ENCODE data around the gene AGPAT3.
"Not testable (repeated sequence)": the region's sequence is repeated elsewhere in the genome, so short reads cannot be mapped to it uniquely, and the experiment has no call there.

Gene AGPAT3

DNA sequence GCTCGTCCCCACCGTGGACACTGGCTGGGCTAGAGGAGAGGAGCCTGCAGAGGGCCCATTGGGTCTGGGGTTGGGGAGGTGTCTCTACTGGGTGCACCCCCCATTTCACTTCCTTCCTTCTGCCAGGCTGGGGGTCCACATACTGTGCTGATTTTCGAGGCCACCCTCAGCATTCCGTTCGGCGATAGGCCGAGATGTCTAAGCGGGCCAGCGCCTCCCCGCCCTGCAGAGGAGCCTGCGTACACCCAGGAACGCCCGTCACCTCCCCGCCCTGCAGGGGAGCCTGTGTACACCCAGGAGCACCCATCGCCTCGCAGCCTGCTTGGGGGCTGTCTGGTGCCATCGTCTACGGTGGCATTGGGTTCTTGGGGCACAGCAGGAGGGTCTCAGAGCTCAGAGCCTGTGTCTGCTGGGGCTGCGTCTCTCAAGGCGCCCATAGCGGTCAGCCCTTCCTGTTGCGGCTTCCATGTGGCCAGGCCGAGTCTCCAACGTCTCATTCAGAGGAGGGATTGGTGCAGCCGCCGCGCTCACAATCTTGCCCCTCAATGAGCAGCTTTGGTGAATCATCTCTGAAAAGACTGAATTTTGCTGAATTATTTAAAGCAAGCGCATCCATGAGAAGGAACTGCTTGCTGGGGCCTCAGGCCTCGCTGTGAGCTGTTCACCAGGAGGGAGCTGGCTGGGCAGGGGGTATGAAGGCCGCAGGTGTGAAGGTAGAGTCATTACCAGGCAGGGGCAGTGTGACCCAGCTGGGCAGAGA, 30.7 kb upstream of the AGPAT3 start:
- DNase-seq (ENCODE audit: low spot score), result no peak

DNA sequence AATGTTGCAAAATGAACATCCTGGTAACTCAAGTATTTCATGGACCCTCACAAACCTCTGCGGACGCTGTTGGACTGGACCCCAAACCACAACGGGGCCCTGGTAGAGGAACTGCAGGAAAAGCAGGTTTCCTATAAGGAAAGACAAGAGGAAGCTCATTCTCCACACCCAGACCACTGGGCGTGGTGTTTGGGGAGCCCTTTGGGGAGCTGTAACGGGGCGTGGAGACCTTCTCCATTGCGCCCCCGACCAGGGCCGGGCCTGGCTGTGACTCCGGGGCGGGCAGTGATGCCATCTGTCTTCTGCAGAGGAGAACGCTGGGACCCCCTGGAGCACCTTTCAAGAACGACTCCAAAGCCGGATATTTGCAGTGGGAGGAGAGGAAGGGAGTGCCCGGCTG, 30.0 kb upstream of the AGPAT3 start:
- no peak for DNase-seq (ENCODE audit: low spot score)

DNA sequence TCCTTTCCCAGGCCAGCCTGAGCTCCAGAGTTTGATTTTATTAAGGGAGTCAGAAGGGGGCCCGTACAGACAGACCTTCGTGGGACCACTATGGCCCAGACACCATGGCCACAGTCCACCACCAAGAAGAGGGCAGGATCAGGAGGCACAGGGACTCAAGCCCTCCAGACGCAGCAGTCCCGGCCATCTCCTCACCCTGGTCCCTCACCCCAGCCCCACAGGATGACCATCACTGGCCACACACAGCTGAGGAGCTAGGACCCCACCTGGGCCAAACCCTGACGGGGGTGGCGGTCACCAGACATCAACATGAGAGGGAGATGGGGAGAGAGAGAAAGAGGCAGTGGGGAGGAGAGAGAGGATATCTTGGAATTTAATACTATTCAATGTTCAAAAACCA, 29.2 kb upstream of the AGPAT3 start:
- no peak for DNase-seq (ENCODE audit: low spot score)

DNA sequence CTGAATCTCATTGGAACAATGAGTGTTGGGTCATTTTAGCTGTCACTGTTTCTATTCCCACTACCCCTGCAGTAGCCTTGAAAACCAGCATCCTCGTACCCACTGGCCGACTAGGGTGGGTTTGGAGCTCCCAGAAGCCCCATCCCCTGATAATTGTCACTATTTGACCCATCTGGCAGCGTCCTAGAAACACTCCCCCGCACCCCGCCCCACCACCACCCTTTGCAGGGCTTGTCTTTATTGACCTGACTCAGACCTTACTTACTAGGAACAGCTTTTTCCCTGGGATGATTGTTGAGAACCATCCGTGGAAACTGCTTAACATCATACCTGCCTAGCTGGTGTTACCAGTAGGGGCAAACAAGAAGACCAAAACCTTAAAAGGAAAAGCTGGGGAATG, 28.4 kb upstream of the AGPAT3 start:
- DNase-seq (ENCODE audit: low spot score), result no peak

DNA sequence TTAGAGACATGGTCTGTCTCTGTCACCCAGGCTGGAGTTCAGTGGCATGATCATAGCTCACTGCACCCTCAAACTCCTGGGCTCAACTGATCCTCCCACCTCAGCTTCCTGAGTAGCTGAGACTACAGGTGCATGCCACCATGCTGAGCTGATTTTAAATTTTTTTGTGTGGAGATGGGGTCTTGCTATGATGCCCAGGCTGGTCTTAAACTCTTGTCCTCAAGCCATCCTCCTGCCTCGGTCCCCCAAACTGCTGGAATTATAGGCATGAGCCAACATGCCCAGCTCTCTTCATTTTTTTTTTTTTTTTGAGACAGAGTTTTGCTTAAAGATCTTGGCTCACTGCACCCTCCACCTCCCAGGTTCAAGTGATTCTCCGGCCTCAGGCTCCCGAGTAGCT, 24.8 kb upstream of the AGPAT3 start:
- no peak for DNase-seq (ENCODE audit: low spot score)

DNA sequence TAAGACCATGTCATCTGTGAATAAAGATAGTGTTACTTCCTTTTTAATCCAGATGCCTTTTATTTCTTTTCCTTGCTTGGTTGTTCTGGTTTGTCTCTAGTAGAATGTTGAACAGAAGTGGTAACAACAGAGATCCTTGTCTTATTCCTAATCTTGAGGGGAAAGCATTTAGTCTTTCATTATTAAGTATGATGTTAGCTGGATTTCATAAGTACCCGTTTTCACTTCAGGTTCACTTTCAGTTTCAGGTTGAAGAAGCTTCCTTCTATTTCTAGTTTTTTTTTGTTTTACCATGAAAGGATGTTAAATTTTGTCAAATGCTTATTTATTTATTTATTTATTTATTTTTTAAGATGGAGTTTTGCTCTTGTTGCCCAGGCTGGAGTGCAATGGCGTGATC, 22.3 kb upstream of the AGPAT3 start:
- DNase-seq (ENCODE audit: low spot score), result no peak

DNA sequence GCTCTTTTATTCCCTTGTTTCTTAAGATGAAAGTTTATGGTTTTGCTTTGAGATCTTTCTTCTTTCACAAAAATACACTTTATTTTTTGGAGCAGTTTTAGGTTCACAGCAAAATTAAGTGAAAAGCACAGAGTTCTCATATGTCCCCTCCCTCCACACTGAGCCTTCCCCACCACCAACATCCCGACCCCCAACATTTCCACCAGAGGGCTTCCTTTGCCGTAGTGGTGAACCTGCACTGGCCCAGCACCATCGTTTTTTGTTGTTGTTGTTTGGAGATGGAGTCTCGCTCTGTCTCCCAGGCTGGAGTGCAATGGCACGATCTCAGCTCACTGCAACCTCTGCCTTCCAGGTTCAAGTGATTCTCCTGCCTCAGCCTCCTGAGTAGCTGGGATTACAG, 20.1 kb upstream of the AGPAT3 start:
- DNase-seq (ENCODE audit: low spot score), result not testable (repeated sequence)

DNA sequence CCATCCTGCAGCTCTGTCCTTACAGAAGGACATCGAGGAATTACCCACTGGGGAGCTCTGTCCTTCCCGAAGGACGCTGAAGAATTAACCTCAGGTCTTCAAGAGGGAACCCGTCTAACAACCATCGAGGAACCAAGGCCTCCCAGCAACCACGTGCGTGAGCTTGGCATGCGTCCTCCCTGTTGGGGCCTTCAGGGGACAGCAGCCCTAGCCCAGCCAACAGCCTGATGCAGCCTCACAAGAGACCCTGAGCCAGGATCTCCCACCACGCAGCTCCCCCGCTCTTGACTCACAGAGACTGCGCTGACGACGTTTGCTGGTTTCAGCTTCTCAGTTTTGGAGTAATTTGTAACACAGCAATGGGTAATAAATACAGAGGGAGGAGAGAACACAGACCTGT, 19.6 kb upstream of the AGPAT3 start:
- no peak for DNase-seq (ENCODE audit: low spot score)

DNA sequence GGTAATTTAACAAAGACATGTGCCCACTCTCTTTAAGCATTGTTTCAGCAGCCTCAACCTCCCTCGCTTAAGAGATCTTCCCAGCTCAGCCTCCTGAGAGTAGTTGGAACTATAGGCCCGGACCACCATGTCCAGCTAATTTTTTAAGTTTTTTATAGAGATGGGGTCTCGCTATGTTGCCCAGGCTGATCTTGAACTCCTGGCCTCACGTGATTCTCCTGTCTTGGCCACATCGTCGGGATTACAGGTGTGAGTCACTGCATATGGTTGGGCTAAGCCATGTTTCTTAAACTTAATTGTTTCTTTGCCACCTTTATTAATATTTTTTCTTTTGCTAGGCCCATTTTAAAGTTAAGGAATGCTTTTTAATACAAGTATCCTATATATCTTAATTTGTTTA, 18.6 kb upstream of the AGPAT3 start:
- DNase-seq (ENCODE audit: low spot score), result no peak

DNA sequence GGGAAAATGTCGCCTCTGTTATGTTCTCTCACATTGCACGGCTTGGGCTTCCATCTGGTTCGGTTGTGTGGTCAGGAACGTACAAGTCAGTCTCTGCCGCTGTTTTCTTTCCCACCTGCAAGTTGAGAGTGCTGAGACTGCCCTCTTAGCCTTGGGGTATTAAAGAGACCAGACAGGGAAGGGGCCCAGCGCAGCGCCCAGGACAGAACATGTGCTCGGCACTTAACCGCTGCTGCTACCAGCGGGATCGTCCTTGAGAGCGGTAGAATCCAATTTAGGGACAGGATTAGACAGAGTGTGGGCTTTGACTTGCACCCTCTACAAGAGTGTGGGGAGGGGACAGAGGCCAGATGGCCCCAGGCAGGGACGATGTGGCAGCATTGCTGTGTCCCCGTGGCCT, 17.7 kb upstream of the AGPAT3 start:
- DNase-seq (ENCODE audit: low spot score), result no peak

DNA sequence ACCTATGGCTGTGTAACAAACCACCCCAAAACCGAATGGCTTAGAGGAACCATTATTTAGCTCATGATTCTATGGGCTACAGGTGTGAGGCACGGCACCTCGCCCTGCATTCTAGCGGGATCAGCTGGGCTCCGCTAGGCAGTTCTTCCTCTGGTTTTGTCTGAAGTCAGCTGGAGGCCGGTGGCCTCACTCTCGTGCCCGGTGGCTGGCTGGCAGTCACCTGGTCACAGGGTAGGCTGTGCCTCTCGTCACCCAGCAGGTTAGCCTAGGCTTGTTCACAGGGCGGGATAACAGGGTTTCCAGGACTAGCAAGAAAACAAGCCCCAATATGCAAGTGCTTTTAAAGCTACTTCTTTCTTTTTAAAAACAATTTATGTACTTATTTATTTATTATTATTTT, 16.3 kb upstream of the AGPAT3 start:
- no peak for DNase-seq (ENCODE audit: low spot score)

DNA sequence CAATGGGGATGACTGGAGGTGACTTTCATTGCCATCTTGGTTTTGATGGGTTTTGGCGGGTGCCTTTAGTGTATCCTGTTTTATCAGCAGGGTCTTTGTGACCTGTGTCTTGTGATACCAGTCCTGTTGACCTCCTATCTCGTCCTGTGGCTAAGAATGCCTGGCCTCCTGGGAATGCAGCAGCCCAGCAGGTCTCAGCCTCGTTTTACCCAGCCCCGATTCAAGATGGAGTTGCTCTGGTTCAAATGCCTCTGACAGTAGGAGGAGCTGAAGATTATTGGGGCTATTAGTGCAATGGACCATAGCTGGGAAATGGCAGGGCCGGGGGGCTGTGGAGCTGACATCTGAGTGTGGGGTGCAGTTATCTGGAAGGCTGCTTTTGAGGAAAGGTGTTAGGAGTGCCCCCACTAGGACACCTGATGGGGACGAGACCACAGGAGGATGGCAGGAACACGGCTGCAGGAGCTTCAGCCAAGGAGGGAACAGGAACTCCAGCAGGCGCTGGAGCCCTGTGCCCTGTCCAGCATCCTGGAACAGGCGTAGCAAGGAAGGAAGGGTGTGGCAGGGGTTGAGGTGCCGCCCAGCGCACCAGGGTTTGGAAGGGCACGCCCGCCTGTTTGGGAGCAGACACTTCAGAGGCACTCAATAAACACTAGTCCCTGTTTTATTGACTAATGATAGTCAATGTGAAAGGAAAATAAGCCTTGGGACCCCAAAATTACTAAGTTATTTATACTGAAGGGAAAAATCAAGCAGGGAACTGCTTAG, 15.3 kb upstream of the AGPAT3 start:
- no peak for DNase-seq (ENCODE audit: low spot score)

DNA sequence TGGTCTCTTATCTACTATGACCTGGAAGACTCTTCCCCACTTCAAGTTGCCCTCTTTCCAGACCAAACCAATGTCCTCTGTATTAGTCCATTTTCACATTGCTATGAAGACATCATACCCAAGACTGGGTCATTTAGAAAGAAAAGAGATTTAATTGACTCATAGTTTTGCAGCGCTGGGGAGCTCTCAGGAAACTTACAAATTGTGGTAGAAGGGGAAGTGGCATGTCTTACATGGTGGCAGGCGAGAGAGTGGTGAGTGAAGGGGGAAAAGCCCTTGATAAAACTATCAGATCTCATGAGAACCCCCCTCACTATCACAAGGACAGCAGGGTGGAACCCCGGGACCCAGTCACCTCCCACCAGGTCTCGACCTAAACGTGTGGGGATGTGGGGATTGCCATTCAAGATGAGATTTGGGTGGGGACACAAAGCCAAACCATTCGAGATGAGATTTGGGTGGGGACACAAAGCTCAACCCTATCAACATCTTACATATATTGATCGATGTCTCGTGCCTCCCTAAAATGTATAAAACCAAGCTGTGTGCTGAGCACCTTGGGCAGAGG, 14.2 kb upstream of the AGPAT3 start:
- no peak for DNase-seq (ENCODE audit: low spot score)

DNA sequence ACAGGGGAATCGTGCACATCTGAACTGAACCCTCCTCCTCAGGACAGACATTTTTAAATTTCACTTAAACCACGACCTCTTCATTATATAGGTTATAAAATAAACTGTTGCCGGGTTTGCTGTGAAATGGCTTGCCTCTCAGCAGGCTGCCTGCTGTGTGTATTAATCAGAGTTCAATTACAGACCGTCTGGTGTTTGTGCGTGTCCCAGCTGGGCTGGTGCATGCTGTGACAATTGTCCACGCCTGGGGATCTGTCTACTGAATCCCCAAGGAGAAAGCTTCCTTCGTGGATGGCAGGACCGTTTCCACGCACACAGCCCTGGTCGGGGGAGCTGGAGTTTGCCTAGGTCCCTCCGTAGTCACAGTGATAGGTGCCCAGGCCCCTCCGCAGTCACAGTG, 13.4 kb upstream of the AGPAT3 start:
- no peak for DNase-seq (ENCODE audit: low spot score)

DNA sequence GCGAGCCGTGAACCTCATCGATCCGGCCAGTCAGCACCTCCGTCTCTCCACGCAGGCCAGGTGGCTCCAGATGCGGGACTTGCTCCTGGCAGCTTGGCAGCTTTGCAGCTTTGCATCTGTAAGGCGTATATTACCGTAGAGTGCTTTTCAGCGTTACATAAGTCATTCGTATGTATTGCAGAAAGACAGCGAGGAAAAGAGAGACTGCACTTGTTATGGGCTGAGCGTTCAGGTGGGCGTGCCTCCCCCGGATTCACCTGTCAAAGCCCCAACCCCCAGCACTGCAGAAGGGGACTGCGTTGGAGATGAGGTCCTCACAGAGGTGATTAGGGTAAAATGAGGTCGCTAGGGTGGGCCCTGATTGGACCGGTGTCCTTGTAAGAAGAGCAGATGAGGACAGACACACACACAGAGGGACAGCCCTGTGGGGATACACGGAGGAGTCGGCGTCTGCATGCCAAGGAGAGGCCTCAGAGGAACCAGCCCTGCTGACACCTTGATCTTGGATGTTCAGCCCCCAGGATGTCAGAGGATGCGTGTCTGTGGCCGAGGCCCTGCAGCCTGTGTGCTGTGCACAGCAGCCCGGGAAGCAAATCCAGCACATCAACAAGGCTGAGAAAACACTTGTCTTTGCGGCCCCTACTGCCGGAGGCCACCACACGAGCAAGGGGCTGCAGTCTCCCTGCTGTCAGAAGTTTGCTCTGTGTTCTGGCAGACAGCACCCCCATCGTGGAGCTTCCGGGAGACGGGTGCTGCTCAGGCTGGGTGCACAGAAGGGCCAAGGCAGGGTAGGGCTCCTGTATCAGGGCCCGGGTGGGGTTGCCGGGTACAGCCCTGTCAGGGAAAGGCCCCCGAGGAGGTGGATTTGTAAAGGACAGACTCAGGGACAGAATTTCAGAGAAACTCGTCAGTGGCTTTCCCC, 10.9 kb upstream of the AGPAT3 start:
- DNase-seq (ENCODE audit: low spot score), result no peak

DNA sequence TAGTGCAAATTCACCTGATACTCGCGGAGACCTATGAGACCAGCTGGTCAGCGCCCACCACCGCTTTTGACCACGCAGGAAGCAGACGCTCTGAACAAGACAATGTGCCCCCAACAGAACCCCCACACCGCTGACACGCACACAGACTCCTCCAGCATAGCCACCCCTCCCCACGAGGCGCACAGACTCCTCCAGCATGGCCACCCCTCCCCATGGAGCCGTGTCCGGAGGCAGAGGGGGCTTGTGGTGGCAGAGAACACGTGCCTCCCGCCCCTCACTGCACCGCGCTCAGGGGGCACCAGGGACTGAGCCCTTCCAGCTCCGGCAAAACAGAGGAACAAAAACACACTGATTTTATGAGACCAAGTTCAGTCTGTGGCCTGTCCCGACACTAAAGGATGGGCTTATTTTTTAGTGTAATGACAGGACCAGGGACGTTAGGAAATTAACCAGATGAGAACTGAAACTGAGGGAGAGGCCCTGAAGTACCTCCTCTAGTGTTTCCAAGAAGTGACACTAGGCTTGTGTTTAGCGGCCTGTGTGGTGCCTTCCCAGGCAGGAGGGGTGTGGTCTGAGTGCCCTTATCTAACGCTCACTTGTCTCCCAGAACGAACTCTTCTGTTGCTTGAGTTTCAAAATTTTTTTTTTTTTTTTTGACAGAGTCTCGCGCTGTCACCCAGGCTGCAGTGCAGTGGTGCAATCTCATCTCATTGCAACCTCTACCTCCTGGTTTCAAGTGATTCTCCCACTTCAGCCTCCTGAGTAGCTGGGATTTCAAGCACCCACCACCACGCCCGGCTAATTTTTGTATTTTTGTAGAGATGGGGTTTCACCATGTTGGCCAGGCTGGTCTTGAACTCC, 10.0 kb upstream of the AGPAT3 start:
- no peak for DNase-seq (ENCODE audit: low spot score)

DNA sequence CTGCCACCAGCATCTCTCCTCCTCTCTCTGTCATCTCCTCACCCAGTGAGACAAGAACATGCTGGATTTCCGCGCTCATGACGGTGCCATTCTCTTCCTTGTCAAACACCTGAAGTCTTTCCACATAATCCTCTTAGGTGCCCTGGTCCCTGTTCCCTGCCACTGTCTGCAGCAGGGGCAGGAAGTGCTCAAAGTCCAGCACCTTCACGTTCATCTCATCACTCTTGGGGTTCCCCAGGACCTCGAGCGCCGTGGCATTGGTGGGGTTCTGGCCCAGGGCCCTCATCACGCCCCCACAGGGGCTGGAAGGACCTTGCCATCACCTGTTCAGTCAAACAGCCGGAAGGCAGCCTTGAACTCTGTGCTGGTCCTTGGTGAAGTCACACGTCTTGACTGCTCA, 9.1 kb upstream of the AGPAT3 start:
- DNase-seq (ENCODE audit: low spot score), result no peak

DNA sequence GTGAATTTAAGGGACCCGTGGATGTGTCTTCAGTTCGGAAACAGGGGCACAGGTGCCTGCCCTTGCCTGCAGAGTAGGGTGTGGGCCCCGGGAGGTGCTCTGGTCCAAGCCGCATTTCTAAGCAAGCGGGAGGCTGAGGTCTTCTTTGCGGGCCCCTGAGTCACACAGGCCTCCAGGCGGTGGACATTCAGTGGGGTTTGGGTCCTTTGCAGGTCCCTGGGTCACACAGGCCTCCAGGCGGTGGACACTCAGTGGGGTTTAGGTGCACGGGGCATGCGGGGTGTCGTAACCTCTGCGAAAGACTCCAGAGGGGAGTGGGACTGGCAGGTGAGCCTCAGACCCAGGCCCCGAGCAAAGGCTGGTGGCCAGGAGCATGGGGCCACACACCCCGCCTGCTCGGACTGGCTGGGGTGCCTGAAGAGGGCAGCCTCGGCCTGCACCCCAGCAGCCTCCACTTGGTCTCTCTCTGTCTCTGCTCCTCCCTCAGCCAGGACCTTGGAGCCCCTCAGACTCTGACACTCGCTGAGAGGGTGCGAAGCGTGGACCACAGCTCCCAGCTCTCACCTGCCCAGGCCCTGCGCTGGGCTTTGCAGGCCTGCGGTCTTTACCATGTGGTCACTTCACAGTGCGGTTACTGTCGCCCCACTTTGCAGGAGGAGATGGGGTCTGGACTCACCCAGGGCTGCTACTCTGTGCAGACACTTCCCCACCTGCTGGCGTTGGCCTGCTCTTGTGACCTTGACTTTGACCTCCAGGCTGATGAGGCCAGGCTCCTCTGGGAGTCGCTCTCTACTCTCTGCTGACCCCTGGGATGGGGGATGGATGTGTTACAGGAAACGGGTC, 6.0 kb upstream of the AGPAT3 start:
- no peak for DNase-seq (ENCODE audit: low spot score)

DNA sequence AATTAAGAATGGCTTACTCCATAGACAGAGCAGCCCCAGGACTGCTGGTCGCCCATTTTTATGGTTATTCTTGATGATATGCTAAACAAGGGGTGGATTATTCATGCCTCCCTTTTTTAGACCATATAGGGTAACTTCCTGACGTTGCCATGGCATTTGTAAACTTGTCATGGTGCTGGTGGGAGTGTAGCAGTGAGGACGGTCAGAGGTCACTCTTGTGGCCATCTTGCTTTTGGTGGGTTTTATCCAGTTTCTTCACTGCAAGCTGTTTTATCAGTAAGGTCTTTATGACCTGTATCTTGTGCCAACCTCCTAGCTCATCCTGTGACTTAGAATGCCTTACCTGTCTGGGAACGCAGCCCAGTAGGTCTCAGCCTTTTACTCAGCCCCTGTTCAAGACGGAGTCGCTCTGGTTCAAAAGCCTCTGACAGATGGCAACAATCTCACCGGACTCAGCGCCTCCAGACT, 5.2 kb upstream of the AGPAT3 start:
- no peak for DNase-seq (ENCODE audit: low spot score)

DNA sequence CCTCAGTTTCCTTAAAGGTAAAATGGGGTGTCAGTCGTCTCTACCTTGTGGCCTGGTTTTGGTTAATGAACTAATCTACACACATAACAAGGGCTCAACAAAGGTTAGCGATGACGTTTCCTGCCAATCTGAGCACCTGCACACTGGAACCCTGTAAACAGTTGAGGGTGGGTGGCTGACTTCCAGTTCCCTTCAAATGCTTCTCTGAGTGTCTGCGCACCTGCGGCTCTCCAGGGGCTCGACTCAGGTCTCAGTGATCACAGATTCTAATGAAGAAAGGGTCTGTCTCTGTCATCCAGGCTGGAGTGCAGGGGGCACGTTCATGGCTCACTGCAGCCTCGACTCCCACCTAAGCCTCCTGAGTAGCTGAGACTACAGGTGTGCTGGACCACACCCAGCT, 3.3 kb upstream of the AGPAT3 start:
- DNase-seq (ENCODE audit: low spot score), result no peak
